Daoy (cell line): ENCODE measurements around the gene TSSC4. TPM values are rescaled to one million over a fixed set of nuclear protein-coding genes. Genes with fewer than 3 reads are reported as not detected.

Experiments used
- DNase-seq: peaks from one replicate; pipeline ENCODE4 v3.0.0-alpha.2; 2015; ENCODE audit warnings: low read depth
- total RNA-seq: library from RNA; depleted of rRNA; stranded (reverse); fragments of >200 nt; shearing (Covaris generic); gene quantifications from 2 replicates; pipeline ENCODE4 v1.2.3, GENCODE V29; 2014

The TSSC4 gene
- total RNA-seq, 1 experiment from 2014 or later: 50.1 TPM

DNA sequence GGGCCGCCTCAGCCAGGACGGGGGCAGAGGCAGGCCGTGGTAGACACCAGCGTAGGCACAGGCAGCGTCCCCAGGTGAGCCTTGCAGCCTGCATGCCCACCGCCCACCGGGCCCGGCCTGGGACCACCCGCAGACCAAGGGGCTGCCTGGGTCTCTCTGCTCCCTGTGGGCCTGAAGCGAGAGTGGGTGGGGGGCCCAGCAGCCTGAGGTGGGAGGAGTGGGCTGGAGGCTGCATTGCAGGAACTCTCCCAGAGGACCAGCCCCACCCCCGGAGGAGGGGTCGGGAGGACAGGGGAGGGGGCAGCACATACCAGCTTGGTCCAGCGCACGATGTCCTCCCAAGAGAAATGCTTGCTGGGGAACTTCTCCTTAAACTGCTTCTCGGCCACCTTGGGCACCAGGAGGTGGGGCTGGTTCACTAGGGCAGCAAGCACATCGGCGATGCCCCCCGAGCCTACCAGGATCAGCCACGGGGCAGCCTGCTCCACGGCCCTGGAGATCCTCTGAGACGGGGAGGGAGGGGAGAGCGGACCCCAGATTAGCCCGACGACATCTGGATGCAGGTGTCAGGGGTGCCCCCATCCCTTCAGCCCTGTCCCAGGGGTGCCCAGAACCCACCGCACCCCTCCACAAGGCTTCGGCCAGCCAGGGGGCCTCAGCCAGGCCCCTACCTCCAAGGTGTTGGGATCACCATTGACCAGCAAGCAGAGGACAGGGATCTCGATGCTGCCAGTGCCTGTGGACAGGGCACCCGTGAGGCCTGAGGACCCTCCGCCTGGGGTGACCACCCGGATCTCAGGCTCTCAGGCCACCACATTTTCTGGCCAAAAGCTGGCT lies 17.5 kb downstream of the TSSC4 start:
- DNase-seq: no peak

DNA sequence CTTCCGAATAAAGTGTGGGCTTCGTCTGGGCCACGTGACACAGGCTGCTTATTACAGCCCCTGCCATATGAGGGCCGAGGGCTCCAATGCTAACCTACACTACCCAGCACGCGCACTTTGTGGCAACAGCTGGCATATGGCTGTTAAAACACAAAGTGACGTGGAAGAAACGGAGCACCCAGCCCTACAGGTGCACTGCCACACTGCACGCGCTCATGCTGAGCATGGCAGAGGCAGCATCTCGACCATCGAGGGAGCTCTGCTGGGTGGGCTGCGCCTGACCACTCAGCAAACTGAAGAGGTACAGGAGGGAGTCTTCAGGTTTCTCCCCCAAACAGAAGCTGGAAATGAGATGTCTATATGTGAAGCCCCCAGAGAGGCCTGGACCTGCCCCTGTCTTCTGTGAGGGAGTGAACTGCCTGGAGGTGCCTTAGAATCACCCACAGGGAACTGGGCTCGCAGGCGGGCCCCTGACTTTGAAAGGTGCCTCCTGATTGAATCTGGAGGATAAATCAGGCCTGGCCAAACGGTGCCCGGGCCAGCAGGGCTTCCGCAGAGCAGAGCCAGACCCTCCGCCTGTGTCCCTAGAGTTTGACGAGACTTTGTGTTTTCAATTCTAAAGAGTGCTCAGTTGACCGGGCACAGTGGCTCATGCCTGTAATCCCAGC lies 18.3 kb downstream of the TSSC4 start:
- no peak for DNase-seq

DNA sequence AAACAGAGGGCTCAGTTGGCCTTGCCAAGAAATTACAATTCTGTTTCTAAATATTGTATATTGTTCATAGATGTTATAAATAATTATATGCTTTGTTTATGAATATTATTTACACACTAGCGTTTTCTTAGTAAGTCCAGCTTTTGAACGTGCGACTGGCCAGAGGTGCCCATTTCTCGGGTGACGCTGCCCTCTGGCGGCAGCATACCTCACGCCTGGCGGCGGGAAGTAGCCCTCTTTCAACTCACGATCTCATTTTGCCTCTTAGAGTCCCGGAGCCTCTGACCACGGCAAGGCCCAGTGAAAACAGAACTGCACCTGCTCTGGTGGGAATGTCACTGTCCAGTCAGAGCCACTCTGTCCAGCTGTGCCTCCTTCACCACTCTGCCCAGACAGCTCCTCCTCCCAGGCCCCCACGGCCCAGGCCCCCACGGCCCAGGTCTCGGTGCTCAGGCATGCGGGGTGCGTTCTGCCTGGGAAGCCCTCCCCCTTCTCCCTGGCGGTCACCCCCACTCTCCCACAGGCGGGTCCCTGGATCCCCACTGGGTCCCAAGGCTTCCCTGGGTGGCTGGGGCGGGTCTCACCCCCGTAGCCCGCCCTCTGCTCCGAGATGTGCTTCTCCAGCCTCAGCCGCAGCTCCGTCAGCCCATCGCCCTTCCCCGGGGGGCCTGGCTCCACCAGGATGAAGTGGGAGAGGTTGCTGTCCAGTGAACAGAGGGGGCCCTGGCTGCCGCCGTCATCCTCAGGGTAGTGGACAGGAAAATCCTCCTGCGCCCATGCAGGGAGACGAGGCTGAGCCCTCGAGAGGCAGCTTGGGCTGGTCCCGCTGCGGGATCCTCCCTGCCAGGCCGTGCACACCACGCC lies 19.3 kb downstream of the TSSC4 start:
- peak; percentile 75 for DNase-seq

DNA sequence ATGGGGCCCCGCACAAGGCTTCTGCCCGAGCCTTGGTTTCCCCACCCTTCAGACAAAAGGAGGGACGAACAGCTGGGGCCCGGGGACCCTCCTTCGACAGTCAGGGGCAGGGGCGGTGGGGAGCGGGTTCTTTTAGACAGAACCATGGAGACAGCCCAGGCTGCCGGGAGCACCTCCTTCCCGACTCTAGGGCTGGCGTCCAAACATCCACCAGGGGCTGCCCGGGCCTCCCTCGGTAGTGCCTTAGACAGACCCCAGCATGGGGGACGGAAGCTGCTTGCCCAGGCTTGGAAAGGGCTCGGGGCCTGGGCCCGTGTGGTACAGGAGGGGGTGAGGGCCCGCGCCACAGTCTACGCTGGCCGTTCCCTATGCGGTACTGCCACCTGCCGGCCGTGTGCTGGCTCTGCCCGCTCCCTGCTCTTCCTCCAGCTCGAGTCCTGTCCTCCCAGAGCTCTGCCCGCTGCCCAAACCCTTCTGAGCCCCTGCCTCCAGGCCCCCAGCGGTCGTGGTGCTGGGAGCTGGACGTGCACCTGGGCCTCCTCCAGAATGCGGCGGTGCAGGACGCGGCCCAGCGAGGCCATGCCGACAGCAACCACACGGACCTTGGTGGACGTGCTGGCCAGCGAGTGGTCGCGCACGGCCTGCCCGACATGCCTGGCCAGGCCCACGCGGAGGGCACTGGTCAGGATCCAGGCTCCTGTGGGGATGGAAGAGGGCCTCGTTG lies 20.1 kb downstream of the TSSC4 start:
- DNase-seq: peak; percentile 82

DNA sequence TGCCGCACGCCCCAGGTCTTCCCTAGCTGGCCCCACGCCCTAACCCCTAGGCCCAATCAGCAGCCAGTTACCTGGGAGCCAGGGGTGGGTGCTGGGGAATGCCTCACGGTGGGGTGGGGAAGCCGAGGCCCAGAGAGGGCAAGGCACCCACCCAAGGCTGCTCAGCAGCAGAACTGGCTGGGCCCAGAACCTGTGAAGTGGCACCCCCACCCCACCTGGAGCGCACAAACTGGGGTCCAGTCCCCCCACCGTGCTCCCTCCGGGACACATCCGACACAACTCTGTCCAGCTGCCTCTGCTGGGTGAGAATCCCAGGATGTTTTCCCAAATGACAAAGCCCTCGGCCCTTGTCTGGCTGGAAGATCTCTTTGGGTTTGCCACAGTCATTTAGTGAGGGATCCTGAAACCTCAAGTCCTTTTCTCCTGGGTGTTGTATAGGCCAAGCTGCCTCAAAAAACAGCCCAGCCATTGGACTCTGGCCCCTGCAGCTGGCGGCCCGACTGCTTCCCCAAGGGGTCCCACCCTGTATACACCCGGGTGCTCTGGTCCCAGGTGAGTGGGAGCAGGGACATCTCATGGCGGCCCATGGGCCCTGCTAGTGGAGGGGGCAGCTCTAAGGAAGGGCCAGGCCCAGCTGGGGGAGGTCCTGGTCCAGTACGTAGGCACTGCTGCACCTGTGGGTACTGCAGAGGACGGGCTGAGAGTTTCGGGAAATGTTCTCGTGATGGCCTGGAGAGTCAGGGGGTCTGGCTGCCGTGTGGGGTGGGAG lies 20.9 kb downstream of the TSSC4 start:
- DNase-seq: no peak

DNA sequence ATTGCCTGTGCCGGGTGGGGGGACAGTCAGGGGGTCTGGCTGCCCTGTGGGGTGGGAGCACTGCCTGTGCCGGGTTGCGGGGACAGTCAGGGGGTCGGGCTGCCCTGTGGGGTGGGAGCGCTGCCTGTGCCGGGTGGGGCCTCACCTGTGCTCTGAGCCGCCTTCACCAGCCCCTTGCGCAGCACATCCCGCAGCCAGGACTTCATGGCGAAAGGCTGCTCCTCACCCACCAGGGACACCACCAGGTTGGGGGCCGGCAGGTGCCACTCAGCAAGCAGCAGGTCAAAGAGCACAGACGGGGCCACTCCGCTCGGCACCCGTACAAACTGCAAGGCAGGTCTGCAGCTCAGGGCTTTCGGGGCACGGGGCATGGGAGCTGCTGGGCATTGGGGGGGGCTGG lies 21.4 kb downstream of the TSSC4 start:
- no peak for DNase-seq

DNA sequence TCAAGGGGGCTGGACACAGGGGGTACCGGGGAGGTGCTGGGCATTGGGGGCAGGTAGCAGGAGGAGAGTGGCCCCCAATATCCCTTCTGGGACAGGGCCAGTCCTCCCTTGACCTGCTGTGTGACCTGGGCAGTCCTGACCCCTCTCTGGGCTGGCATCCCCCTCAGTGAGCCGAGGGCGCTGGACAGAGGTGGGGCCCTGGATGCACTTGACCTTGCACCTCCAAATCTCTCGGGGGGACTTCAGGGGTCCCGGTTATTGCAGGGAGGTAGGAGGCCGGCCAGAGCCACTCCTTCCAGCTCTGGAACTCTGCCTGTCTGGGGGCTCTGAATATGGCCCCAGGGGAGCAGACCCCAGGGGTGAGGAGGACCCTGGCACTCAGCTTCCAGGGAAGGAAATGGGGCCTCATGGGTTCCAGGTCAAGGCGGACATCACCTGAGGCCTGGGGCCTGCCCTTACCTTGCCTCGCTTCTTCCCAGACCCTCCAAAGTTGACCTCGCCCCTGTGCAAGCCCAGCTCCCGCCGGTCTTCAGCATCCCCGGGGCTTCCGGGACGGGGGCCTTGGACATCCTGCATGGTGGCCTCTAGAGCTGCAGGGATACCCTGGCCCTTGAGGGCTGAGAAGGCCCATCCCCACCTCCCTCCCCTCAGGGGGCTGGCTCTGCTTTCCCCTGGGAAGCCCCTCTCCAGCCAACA lies 22.1 kb downstream of the TSSC4 start:
- DNase-seq: no peak

DNA sequence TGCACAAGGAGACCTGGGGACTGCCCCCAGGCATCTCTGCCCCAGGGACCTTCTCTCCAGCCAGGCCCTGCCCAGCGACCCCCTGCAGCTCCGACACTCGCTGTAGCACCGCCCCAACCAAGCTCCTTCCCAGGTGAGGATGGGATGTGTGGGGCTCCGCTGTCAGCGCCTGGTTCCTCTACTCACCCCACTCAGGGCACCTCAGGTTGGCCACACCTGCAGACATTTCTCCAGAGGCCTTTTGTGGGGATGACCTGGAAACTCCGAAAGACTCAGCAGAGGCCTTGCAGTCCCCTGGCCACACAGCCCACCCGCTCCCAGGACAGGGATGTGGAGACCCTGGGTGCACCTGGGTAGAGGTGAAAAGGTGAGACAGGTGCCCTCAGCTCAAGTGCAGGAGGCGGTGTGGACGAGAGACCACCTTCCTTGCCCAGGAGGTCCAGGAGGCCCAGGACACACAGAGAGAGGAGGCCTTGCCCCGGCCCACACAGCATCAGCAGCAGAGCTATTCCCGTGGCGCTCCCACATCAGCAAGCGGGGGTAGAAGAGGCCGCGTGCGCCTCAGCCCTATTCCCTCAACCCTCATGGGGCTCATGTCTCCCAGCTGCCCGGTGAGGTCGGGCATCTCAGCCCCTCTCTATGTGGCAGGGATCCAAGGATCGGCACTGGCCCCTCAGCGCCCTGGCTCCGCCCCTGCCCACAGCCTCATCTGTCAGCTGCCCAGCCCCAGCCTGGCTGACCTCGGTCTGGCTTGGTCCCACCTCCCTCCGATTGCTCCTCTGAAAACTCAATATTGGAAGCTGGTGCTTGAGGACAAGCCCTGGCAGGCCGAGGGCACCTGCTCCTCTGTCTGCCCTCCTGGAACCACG lies 22.8 kb downstream of the TSSC4 start:
- DNase-seq: no peak

DNA sequence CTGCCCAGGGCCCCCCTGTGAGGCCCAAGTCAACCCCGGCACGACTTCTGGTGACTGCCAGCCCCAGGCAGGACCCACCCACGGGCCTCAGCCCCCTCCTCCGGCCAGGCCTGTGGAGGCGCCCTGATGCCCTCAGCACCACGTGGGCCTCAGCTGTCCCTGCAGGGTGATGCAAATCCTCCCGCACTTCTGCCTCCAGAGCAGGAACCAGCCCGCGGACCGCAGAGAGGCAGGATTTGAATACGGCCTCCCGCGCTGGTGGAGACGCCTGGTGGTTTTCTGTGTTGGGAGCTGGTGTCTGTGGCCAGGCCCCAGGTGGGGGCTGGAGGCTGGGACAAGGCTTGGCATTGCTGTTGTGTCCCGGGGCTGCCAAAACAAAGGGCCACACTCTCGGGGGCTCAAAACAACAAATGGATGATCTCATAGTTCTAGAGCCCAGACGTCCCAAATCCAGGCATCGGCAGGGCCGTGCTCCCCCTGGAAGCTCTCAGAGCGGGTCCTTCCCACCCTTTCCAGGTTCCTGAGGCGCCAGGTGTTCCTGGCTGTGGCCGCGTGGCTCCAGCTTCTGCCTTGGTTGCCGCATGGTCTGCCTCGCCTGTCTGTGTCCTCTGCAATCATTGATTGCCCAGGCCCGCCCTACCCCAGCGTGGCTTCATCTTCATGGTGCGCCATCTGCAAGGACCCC lies 24.4 kb downstream of the TSSC4 start:
- no peak for DNase-seq

DNA sequence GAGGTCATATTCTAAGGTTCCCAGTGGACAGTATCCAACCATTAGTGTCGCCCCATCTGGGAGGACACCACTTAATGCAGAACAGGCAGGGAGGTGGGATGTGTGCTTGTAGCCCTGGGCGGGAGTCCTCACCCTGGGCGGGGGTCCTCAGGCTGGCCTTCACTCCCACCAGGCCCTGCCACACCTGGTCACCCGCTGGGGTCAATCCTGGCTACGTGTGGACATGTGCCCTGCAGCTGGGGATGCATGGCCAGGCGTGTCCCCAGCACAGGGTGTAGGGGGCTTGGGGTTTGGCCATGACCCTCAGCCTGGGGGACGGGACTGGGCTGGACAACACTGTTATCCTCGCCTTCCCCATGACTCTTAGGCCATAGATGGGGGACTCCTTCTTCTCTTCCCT lies 25.0 kb downstream of the TSSC4 start:
- DNase-seq: no peak

DNA sequence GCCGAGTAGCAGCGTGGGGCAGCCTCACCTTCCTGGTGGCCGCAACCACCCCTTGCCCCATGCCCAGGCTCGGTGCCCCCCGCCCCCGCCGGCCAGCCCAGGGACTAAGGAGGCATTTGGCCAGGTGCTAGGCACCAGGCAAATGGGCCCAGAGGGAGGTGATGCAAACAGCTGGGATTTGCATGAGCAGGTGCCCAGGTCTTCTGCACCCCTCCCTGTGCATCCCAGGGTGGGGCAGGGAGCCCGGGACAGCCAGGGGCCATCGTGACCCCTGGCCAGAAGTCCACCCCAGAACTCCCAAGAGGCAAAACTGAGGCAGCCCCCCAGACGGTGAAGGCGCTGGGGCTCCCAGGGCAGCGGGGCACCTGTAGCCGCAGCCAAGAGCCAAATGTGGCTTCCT lies 25.7 kb downstream of the TSSC4 start:
- DNase-seq: no peak

DNA sequence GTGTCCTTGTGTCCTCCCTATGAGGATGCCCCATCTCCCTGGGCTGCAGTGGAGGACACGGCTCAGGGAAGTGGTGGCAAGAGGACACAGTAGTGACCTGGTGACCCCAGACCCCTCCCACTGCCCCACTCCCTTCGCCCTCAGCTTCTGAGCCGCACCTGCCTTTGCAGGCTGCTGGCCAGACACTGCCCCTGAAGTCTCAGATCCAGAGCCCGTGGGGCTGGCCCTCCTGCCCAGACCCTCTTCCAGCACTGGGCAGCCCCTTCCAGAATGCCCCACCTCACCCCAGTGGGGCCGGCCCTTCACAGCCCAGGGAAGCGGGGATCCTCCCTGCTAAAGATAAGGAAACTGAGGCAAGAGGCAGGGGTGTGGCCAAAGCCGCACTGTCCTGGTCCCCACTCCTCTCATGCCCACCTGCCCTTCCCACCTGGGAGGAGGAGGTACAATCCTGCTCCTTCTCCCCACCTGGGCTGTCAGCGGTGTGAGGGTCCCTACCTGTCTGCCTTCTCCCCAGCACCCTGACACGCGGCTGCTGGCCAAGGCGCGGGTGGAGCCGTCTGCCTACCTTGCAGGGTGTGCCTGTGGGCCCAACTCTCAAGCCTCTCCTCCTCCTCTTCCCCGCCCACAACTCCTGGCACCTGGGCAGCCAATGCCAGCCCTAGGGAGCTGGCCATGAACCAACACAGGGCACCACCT lies 26.4 kb downstream of the TSSC4 start:
- DNase-seq: no peak

DNA sequence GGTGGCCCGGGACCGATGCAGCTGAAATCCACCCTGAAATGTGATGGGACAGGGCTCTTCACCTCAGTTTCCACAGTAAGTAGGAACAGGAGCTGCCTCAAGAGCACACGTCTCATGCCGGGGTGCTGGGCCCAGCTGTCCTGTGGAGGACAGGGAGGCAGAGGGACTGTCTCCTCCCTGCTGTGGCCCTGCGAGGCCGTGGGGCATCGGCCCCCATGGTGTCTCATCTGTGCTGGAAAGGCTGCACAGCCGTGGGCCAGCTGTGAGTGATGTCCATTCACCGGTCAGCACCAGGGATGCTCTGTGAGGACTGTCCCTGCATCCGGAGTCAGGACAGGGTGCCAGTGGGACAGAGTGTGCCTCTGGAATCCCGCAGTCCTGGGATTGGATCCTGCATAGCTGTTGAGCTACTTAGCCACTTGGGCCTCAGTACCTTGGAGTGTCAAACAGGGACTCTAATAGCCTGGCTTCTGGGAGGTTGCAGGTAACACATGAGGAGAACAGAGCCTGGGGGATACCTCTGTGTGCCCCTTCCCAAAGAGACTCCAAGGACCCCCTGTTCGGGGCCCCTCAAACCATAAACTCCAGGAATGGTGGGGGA lies 27.3 kb downstream of the TSSC4 start:
- no peak for DNase-seq

DNA sequence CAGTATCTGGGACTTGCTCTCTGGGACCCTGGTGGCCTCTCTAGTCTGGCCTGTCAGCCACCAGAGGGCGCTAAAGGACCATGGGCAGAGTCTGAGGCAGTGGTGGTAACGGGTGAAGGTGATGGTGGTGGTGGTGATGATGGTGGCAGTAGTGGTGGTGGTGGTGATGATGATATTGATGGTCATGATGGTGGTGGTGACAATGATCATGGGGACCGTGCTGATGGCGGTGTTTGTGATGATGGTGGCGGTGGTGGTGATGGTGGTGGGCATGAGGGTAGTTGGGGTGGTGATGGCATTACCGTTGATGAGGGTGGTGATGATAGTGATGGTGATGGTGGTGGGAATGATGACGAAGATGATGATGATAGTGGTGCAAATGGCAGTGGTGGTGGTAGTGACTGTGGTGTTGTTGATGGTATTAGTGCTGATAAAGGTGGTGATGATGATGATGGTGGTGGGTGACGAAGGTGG lies 27.8 kb downstream of the TSSC4 start:
- DNase-seq: peak; percentile 51

DNA sequence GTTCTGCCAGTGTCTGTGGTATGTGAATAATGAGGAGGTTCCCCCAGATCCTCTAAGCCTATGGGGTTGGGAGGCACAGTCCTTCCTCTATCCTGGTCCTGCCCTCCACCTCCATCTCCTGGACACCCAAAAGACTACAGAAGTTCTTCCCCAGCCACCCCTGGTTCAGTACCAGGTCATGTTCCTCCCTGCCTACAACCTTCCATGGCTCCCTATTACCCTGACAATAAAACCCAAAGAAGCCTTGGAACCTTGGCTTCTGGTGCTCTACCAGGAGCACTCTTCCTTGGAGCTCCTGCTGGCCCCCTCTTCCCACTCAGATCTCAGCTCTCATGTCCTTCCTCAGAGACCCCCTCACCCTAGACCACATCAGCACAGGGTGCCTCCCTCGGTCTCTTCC lies 30.8 kb downstream of the TSSC4 start:
- no peak for DNase-seq

DNA sequence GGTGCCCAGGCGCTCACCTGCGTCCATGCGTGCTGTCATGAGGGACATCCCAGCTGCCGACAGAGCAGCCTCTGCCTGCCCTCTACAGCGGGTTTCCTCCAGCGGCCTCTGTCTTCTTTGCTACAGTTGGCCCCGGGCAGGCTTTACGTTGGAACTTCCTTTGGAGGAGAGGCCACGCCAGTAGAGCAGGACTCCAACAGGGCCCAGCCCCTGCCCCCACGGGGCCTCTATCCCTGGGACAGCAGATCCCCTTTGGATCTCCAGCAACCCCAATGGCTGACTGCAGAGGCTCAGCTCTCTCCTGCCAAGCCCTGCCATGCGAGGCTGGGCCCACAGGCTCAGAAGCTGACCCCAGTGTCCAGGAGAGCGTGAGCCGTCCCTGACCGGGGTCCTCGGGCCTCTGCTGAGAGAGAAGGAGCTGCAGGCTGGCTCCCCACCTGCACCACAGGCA lies 31.6 kb downstream of the TSSC4 start:
- no peak for DNase-seq

DNA sequence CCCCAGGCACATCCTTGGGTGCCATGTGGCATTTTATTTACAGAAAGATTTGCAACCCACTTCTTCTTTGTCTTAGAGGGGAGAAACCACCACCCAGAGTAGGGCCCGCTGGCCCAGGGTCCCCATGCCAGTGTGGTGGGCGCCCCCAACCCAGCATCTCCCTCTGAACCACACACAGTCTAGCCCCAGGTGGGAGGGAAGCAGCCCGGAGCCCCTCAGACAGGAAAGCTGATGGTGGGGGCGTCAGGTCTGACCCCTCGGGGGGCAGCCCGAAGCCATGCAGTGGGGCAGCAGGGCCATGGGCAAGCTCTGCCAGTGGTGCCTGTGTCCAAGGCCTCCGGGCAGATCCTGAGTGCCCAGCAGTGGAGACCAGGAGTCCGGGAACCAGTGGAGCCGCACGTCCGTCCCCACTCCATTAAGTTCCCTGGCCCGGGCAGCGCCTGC lies 32.1 kb downstream of the TSSC4 start:
- DNase-seq: no peak
